ENCODE results near the gene PCMT1. TPM values are rescaled to one million over a fixed set of nuclear protein-coding genes. Genes with fewer than 3 reads are reported as not detected.

PCMT1 gene
- total RNA-seq, 1 experiment from 2014 or later = 115 TPM

GRCh38 chr6:149761438-149761837 is 11.9 kb downstream of the PCMT1 start:
- ChIA-PET POLR2A (ENCODE audit: low non-redundant PET) (interaction anchor here (0.6 kb wide), 2 partner anchors 28 to 40 kb away, joined by 4 to 6 read pairs; no protein-coding TSS in a partner anchor), CTCF (no interaction called here)
- no peak overlapping the region for H3K27ac ChIP-seq (ENCODE audit: low read depth, low read length, poor library complexity, severe bottlenecking)
- H3K27me3 ChIP-seq (replicated peaks; ENCODE audit: insufficient read depth, low read depth, low read length, poor library complexity) = no peaks in the 10 kb centered on the region
- BruUV-seq (replicated peaks) = no TSS peak
- H3K4me1 ChIP-seq (ENCODE audit: insufficient read depth, low read length, poor library complexity, severe bottlenecking) = peaks cover 7% of the 10 kb centered on the region
- intact Hi-C loops (cut with micrococcal nuclease; ENCODE audit: unreplicated experiment) = no loop called here
- H3K9me3 ChIP-seq (ENCODE audit: low read depth, low read length, poor library complexity, severe bottlenecking) = peaks cover 9% of the 10 kb centered on the region
- TF ChIP-seq EZH2 (IDR thresholded peaks at IDR 0.05; ENCODE audit: borderline replicate concordance, low read depth, low read length, poor library complexity, severe bottlenecking) (no peak), CTCF (conservative IDR thresholded peaks at IDR 0.05; ENCODE audit: low read depth, low read length) (no peak)
- no peak for DNase-seq (ENCODE audit: low spot score)
- H3K36me3 ChIP-seq (ENCODE audit: insufficient read depth, low read length, poor library complexity, severe bottlenecking) = peaks cover 8% of the 10 kb centered on the region
- no peak overlapping the region for H3K4me3 ChIP-seq (ENCODE audit: low read depth, low read length, poor library complexity, severe bottlenecking)

- H3K36me3 ChIP-seq (ENCODE audit: insufficient read depth, low read length, poor library complexity, severe bottlenecking) = peaks cover 11% of the 10 kb centered on the region
- POLR2A ChIA-PET (ENCODE audit: low non-redundant PET) = no interaction called here
- intact Hi-C loops (cut with micrococcal nuclease; ENCODE audit: unreplicated experiment) = no loop called here
- peaks cover 12% of the 10 kb centered on the region for H3K9me3 ChIP-seq (ENCODE audit: low read depth, low read length, poor library complexity, severe bottlenecking)
- TF ChIP-seq CTCF (conservative IDR thresholded peaks at IDR 0.05; ENCODE audit: low read depth, low read length) (no peak), EZH2 (IDR thresholded peaks at IDR 0.05; ENCODE audit: borderline replicate concordance, low read depth, low read length, poor library complexity, severe bottlenecking) (no peak)
- no peak overlapping the region for H3K4me3 ChIP-seq (ENCODE audit: low read depth, low read length, poor library complexity, severe bottlenecking)
- H3K4me1 ChIP-seq (ENCODE audit: insufficient read depth, low read length, poor library complexity, severe bottlenecking) = peaks cover 7% of the 10 kb centered on the region
- CTCF ChIA-PET = no interaction called here
- no peaks in the 10 kb centered on the region for H3K27me3 ChIP-seq (replicated peaks; ENCODE audit: insufficient read depth, low read depth, low read length, poor library complexity)
- BruUV-seq (replicated peaks) = no TSS peak
- no peak overlapping the region for H3K27ac ChIP-seq (ENCODE audit: low read depth, low read length, poor library complexity, severe bottlenecking)
- peak; percentile 69 for DNase-seq (ENCODE audit: low spot score)
Measured at GRCh38 chr6:149763866-149764265, 14.3 kb downstream of the PCMT1 start.

- intact Hi-C loops (cut with micrococcal nuclease; ENCODE audit: unreplicated experiment) = no loop called here
- no peaks in the 10 kb centered on the region for H3K27me3 ChIP-seq (replicated peaks; ENCODE audit: insufficient read depth, low read depth, low read length, poor library complexity)
- POLR2A ChIA-PET (ENCODE audit: low non-redundant PET) = no interaction called here
- H3K27ac ChIP-seq (ENCODE audit: low read depth, low read length, poor library complexity, severe bottlenecking) = no peak overlapping the region
- CTCF ChIA-PET = no interaction called here
- TSS peak; percentile 24 for BruUV-seq (replicated peaks)
- no peak overlapping the region for H3K4me3 ChIP-seq (ENCODE audit: low read depth, low read length, poor library complexity, severe bottlenecking)
- peaks cover 12% of the 10 kb centered on the region for H3K9me3 ChIP-seq (ENCODE audit: low read depth, low read length, poor library complexity, severe bottlenecking)
- DNase-seq (ENCODE audit: low spot score) = peak; percentile 15
- peaks cover 11% of the 10 kb centered on the region for H3K36me3 ChIP-seq (ENCODE audit: insufficient read depth, low read length, poor library complexity, severe bottlenecking)
- TF ChIP-seq CTCF (conservative IDR thresholded peaks at IDR 0.05; ENCODE audit: low read depth, low read length) (no peak), EZH2 (IDR thresholded peaks at IDR 0.05; ENCODE audit: borderline replicate concordance, low read depth, low read length, poor library complexity, severe bottlenecking) (no peak)
- peaks cover 7% of the 10 kb centered on the region for H3K4me1 ChIP-seq (ENCODE audit: insufficient read depth, low read length, poor library complexity, severe bottlenecking)
Measured at GRCh38 chr6:149766156-149766769, 16.7 kb downstream of the PCMT1 start.

Data from A673 (cell line).